Measurements from ENCODE around the gene KRTAP12-4. TPM values are rescaled to one million over a fixed set of nuclear protein-coding genes. Genes with fewer than 3 reads are reported as not detected.

The KRTAP12-4 gene
- total RNA-seq, 1 experiment from 2014 or later: not detected

- peaks cover 42% of the 10 kb centered on the region for H3K27me3 ChIP-seq (ENCODE audit: insufficient read depth, low read depth)
- no TSS peak for BruUV-seq (replicated peaks)
- H3K9me3 ChIP-seq (ENCODE audit: insufficient read depth, low read depth): no peaks in the 10 kb centered on the region
- CTCF ChIA-PET: no interaction called here
- H3K79me2 ChIP-seq (ENCODE audit: low read depth): no peaks in the 10 kb centered on the region
- no peak overlapping the region for H2AFZ ChIP-seq
- no peaks in the 10 kb centered on the region for H3F3A ChIP-seq (ENCODE audit: insufficient read depth, low read depth)
- H3K4me2 ChIP-seq: no peak overlapping the region
- DNase-seq: no peak
- H3K4me1 ChIP-seq (replicated peaks; ENCODE audit: insufficient read depth): no peaks in the 10 kb centered on the region
- no peak for TF ChIP-seq EZH2 (IDR thresholded peaks at IDR 0.05; ENCODE audit: low read depth)
- TF ChIP-seq CTCF (conservative IDR thresholded peaks at IDR 0.05): no peak
- POLR2A ChIA-PET (ENCODE audit: unreplicated experiment): no interaction called here
- no peak overlapping the region for H3K4me3 ChIP-seq
- no peaks in the 10 kb centered on the region for H4K20me1 ChIP-seq (ENCODE audit: insufficient read depth)
- H3K36me3 ChIP-seq (ENCODE audit: low read depth): no peaks in the 10 kb centered on the region
- H3K27ac ChIP-seq: no peak overlapping the region
- no peaks in the 10 kb centered on the region for H3K9me2 ChIP-seq (ENCODE audit: insufficient read depth)
- intact Hi-C loops (cut with micrococcal nuclease; ENCODE audit: unreplicated experiment): no loop called here
Measured at GRCh38 chr21:44616591-44616926, 37.9 kb downstream of the KRTAP12-4 start.

- no peaks in the 10 kb centered on the region for H3F3A ChIP-seq (ENCODE audit: insufficient read depth, low read depth)
- no peak overlapping the region for H3K27ac ChIP-seq
- H3K4me3 ChIP-seq: no peak overlapping the region
- no peaks in the 10 kb centered on the region for H3K79me2 ChIP-seq (ENCODE audit: low read depth)
- ChIA-PET POLR2A (ENCODE audit: unreplicated experiment) (no interaction called here), CTCF (no interaction called here)
- H3K36me3 ChIP-seq (ENCODE audit: low read depth): no peaks in the 10 kb centered on the region
- TF ChIP-seq EZH2 (IDR thresholded peaks at IDR 0.05; ENCODE audit: low read depth): no peak
- TF ChIP-seq CTCF (conservative IDR thresholded peaks at IDR 0.05): no peak
- no peaks in the 10 kb centered on the region for H3K9me2 ChIP-seq (ENCODE audit: insufficient read depth)
- no peak overlapping the region for H3K4me2 ChIP-seq
- intact Hi-C loops (cut with micrococcal nuclease; ENCODE audit: unreplicated experiment): no loop called here
- no peak overlapping the region for H2AFZ ChIP-seq
- no peaks in the 10 kb centered on the region for H4K20me1 ChIP-seq (ENCODE audit: insufficient read depth)
- no TSS peak for BruUV-seq (replicated peaks)
- no peaks in the 10 kb centered on the region for H3K9me3 ChIP-seq (ENCODE audit: insufficient read depth, low read depth)
- DNase-seq: no peak
- peaks cover 42% of the 10 kb centered on the region for H3K27me3 ChIP-seq (ENCODE audit: insufficient read depth, low read depth)
- no peaks in the 10 kb centered on the region for H3K4me1 ChIP-seq (replicated peaks; ENCODE audit: insufficient read depth)
Measured at GRCh38 chr21:44615911-44616590, 38.4 kb downstream of the KRTAP12-4 start.

GRCh38 chr21:44615466-44615865 is 39.0 kb downstream of the KRTAP12-4 start:
- Histone ChIP-seq H4K20me1 (ENCODE audit: insufficient read depth) (no peaks in the 10 kb centered on the region), H3K27me3 (ENCODE audit: insufficient read depth, low read depth) (peaks cover 42% of the 10 kb centered on the region), H3K4me2 (no peak overlapping the region), H3K9me3 (ENCODE audit: insufficient read depth, low read depth) (no peaks in the 10 kb centered on the region), H3K4me3 (no peak overlapping the region), H3K36me3 (ENCODE audit: low read depth) (no peaks in the 10 kb centered on the region), H3K27ac (no peak overlapping the region), H2AFZ (no peak overlapping the region), H3K9me2 (ENCODE audit: insufficient read depth) (no peaks in the 10 kb centered on the region), H3F3A (ENCODE audit: insufficient read depth, low read depth) (no peaks in the 10 kb centered on the region), H3K4me1 (replicated peaks; ENCODE audit: insufficient read depth) (no peaks in the 10 kb centered on the region), H3K79me2 (ENCODE audit: low read depth) (no peaks in the 10 kb centered on the region)
- intact Hi-C loops (cut with micrococcal nuclease; ENCODE audit: unreplicated experiment): no loop called here
- no TSS peak for BruUV-seq (replicated peaks)
- ChIA-PET POLR2A (ENCODE audit: unreplicated experiment) (no interaction called here), CTCF (no interaction called here)
- no peak for TF ChIP-seq CTCF (conservative IDR thresholded peaks at IDR 0.05)
- no peak for TF ChIP-seq EZH2 (IDR thresholded peaks at IDR 0.05; ENCODE audit: low read depth)
- DNase-seq: no peak

Measured in PC-9 (cell line).